Measurements from ENCODE around the gene PHYH.

PHYH gene

GRCh38 chr10:13321576-13321975 lies 21.7 kb upstream of the PHYH start:
- no peaks in the 10 kb centered on the region for H3K36me3 ChIP-seq (ENCODE audit: control insufficient read depth, insufficient read depth, low read length)
- no peak for TF ChIP-seq CTCF (IDR thresholded peaks at IDR 0.05)

GRCh38 chr10:13319166-13319565 lies 19.3 kb upstream of the PHYH start:
- no peaks in the 10 kb centered on the region for H3K9me3 ChIP-seq (ENCODE audit: control insufficient read depth, low read length)
- H3K36me3 ChIP-seq (ENCODE audit: control insufficient read depth, insufficient read depth, low read length) = no peaks in the 10 kb centered on the region
- H3K4me2 ChIP-seq (ENCODE audit: low read length) = no peak overlapping the region
- H3K4me3 ChIP-seq (ENCODE audit: low read depth, low read length) = no peak overlapping the region
- H3K79me2 ChIP-seq = no peaks in the 10 kb centered on the region
- H3K9ac ChIP-seq = no peak overlapping the region
- no peaks in the 10 kb centered on the region for H3K4me1 ChIP-seq
- no peak overlapping the region for H3K27ac ChIP-seq
- no peaks in the 10 kb centered on the region for H3K27me3 ChIP-seq (ENCODE audit: control insufficient read depth, insufficient read depth, low read length)
- TF ChIP-seq CTCF (IDR thresholded peaks at IDR 0.05) = no peak
- no peak overlapping the region for H2AFZ ChIP-seq

More at GRCh38 chr10:13321576-13321975, 21.7 kb upstream of the PHYH start:
- Histone ChIP-seq H3K27me3 (ENCODE audit: control insufficient read depth, insufficient read depth, low read length) (no peaks in the 10 kb centered on the region), H3K9ac (no peak overlapping the region), H3K4me1 (no peaks in the 10 kb centered on the region), H3K9me3 (ENCODE audit: control insufficient read depth, low read length) (no peaks in the 10 kb centered on the region), H3K4me2 (ENCODE audit: low read length) (no peak overlapping the region), H2AFZ (no peak overlapping the region), H3K4me3 (ENCODE audit: low read depth, low read length) (no peak overlapping the region), H3K27ac (no peak overlapping the region), H3K79me2 (no peaks in the 10 kb centered on the region)

GRCh38 chr10:13317474-13317873 lies 17.6 kb upstream of the PHYH start:
- Histone ChIP-seq H3K36me3 (ENCODE audit: control insufficient read depth, insufficient read depth, low read length) (no peaks in the 10 kb centered on the region), H3K9me3 (ENCODE audit: control insufficient read depth, low read length) (no peaks in the 10 kb centered on the region), H3K27me3 (ENCODE audit: control insufficient read depth, insufficient read depth, low read length) (no peaks in the 10 kb centered on the region), H3K9ac (no peak overlapping the region), H3K4me2 (ENCODE audit: low read length) (no peak overlapping the region), H3K4me3 (ENCODE audit: low read depth, low read length) (no peak overlapping the region), H3K27ac (no peak overlapping the region), H3K79me2 (no peaks in the 10 kb centered on the region), H3K4me1 (no peaks in the 10 kb centered on the region), H2AFZ (no peak overlapping the region)
- TF ChIP-seq CTCF (IDR thresholded peaks at IDR 0.05) = no peak

GRCh38 chr10:13316635-13317311 lies 16.9 kb upstream of the PHYH start:
- H3K4me2 ChIP-seq (ENCODE audit: low read length) = no peak overlapping the region
- H3K27ac ChIP-seq = no peak overlapping the region
- no peaks in the 10 kb centered on the region for H3K4me1 ChIP-seq
- no peak overlapping the region for H2AFZ ChIP-seq
- H3K79me2 ChIP-seq = no peaks in the 10 kb centered on the region
- H3K9ac ChIP-seq = no peak overlapping the region
- no peaks in the 10 kb centered on the region for H3K36me3 ChIP-seq (ENCODE audit: control insufficient read depth, insufficient read depth, low read length)
- H3K4me3 ChIP-seq (ENCODE audit: low read depth, low read length) = no peak overlapping the region
- H3K27me3 ChIP-seq (ENCODE audit: control insufficient read depth, insufficient read depth, low read length) = no peaks in the 10 kb centered on the region
- TF ChIP-seq CTCF (IDR thresholded peaks at IDR 0.05) = no peak
- no peaks in the 10 kb centered on the region for H3K9me3 ChIP-seq (ENCODE audit: control insufficient read depth, low read length)

GRCh38 chr10:13315361-13315760 lies 15.5 kb upstream of the PHYH start:
- H3K36me3 ChIP-seq (ENCODE audit: control insufficient read depth, insufficient read depth, low read length) = no peaks in the 10 kb centered on the region
- no peak for TF ChIP-seq CTCF (IDR thresholded peaks at IDR 0.05)

More at GRCh38 chr10:13315361-13315760, 15.5 kb upstream of the PHYH start:
- Histone ChIP-seq H3K4me3 (ENCODE audit: low read depth, low read length) (no peak overlapping the region), H3K9ac (no peak overlapping the region), H2AFZ (no peak overlapping the region), H3K27ac (no peak overlapping the region), H3K79me2 (no peaks in the 10 kb centered on the region), H3K9me3 (ENCODE audit: control insufficient read depth, low read length) (no peaks in the 10 kb centered on the region), H3K4me2 (ENCODE audit: low read length) (no peak overlapping the region), H3K4me1 (no peaks in the 10 kb centered on the region), H3K27me3 (ENCODE audit: control insufficient read depth, insufficient read depth, low read length) (no peaks in the 10 kb centered on the region)

All from parathyroid adenoma (tissue), 2 donors.